Endometrial microvascular endothelial cells (primary cell): ENCODE results near the gene SPAST. TPM values are rescaled to one million over a fixed set of nuclear protein-coding genes. Genes with fewer than 3 reads are reported as not detected.
"Not testable (repeated sequence)": the region's sequence is repeated elsewhere in the genome, so short reads cannot be mapped to it uniquely, and the experiment has no call there.

Source experiments
- in situ Hi-C: cut with HindIII; loops from 2 replicates; pipeline ENCODE4 v1.10.0; 2017; ENCODE audit warnings: low sequenced_read_pairs, low pct_unique_long_range_greater_than_20kb; ENCODE audit errors: inconsistent ontology term
- total RNA-seq: library from RNA; depleted of rRNA; stranded (reverse); fragments of >200 nt; gene quantifications from one replicate; pipeline ENCODE4 v1.2.3, GENCODE V29; 2015; ENCODE audit errors: inconsistent ontology term

The SPAST gene
- total RNA-seq: 16.4 TPM

- in situ Hi-C loops: no loop called here
Measured at GRCh38 chr2:32063310-32064020, at the start of gene SPAST. Gene SPAST (plus strand): TSS chr2:32063556. CDS start chr2:32063832, 276 bp downstream.

- in situ Hi-C loops: not testable (repeated sequence)
Measured at GRCh38 chr2:32018789-32019482, 44.4 kb upstream of the SPAST start.

- in situ Hi-C loops: not testable (repeated sequence)
Measured at GRCh38 chr2:32034198-32034887, 29.0 kb upstream of the SPAST start.

- in situ Hi-C loops: no loop called here
Measured at GRCh38 chr2:32039447-32040219, 23.7 kb upstream of the SPAST start, which contains the start of gene DPY30. Gene DPY30 (minus strand): TSS chr2:32039805. CDS start chr2:32039456, 349 bp downstream.

- in situ Hi-C loops: no loop called here
Measured at GRCh38 chr2:32043561-32043960, 19.8 kb upstream of the SPAST start.

- in situ Hi-C loops: no loop called here
Measured at GRCh38 chr2:32051836-32052439, 11.4 kb upstream of the SPAST start.

- in situ Hi-C loops: not testable (repeated sequence)
Measured at GRCh38 chr2:32054583-32054982, 8.8 kb upstream of the SPAST start.

GRCh38 chr2:32058130-32058529 lies 5.2 kb upstream of the SPAST start:
- in situ Hi-C loops: no loop called here

GRCh38 chr2:32060266-32060665 lies 3.1 kb upstream of the SPAST start:
- in situ Hi-C loops: no loop called here

- in situ Hi-C loops: no loop called here
Measured at GRCh38 chr2:32061430-32061829, 1.9 kb upstream of the SPAST start.

GRCh38 chr2:32061973-32062861 lies 1.1 kb upstream of the SPAST start:
- in situ Hi-C loops: no loop called here

GRCh38 chr2:32064021-32064601 lies 755 bp downstream of the SPAST start:
- in situ Hi-C loops: no loop called here

GRCh38 chr2:32064713-32065112 lies 1.4 kb downstream of the SPAST start:
- in situ Hi-C loops: no loop called here

- in situ Hi-C loops: no loop called here
Measured at GRCh38 chr2:32067549-32067948, 4.2 kb downstream of the SPAST start.

GRCh38 chr2:32074134-32074506 lies 10.8 kb downstream of the SPAST start:
- in situ Hi-C loops: no loop called here

- in situ Hi-C loops: no loop called here
Measured at GRCh38 chr2:32095671-32096070, 32.3 kb downstream of the SPAST start.

- in situ Hi-C loops: no loop called here
Measured at GRCh38 chr2:32108111-32108510, 44.8 kb downstream of the SPAST start.
